NT2/D1 (cell line): ENCODE measurements around the gene HACE1.

Experiments used
- SUZ12 ChIP-seq: IDR thresholded peaks from 2 replicates; pipeline ENCODE4 v1.6.1; 2011; ENCODE audit not compliant: insufficient read length, insufficient read depth; ENCODE audit errors: extremely low read depth
- ZNF274 ChIP-seq: IDR thresholded peaks from 2 replicates; pipeline ENCODE4 v1.6.1; 2011; ENCODE audit warnings: mild to moderate bottlenecking, low read depth, low read length

DNA sequence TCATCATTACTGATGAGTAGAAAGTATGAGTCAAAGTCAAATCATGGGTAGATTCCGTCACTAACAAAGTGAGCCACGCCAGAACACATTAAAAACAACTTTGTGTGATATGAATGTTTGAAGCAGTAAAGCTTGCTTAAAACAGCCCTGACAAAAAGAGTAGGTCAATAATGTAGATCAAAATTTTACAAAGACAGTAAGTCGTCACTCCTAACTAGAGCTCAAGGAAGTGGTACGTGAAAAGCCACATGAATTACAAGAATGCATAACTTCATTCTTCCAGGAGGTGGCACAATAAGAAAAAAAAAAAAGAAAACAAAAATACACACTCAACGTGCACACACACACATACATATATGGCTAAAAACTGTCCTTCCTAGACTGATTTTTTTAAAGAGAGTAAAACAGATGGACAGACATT lies 69.9 kb downstream of the HACE1 start:
- TF ChIP-seq SUZ12 (no peak), ZNF274 (no peak)
